Ishikawa (cell line): ENCODE data around the gene CGB1.

Experiments used
- CEBPB ChIP-seq: IDR thresholded peaks from 2 replicates; pipeline ENCODE4 v1.6.1; 2012
- EGR1 ChIP-seq: IDR thresholded peaks from 2 replicates; pipeline ENCODE4 v1.6.1; 2012
- EP300 ChIP-seq: IDR thresholded peaks from 2 replicates; pipeline ENCODE4 v1.6.1; 2012; ENCODE audit warnings: borderline replicate concordance
- FOXM1 ChIP-seq: IDR thresholded peaks from 2 replicates; pipeline ENCODE4 v1.6.1; 2012; ENCODE audit warnings: low read depth, borderline replicate concordance
- MAX ChIP-seq: IDR thresholded peaks from 2 replicates; pipeline ENCODE4 v1.6.1; 2012
- RAD21 ChIP-seq: IDR thresholded peaks from 2 replicates; pipeline ENCODE4 v1.6.1; 2012; ENCODE audit warnings: low read depth
- REST ChIP-seq: IDR thresholded peaks from 2 replicates; pipeline ENCODE4 v1.6.1; 2012; ENCODE audit warnings: low read depth, mild to moderate bottlenecking
- TAF1 ChIP-seq: IDR thresholded peaks from 2 replicates; pipeline ENCODE4 v1.6.1; 2012; ENCODE audit warnings: low read depth, mild to moderate bottlenecking
- TCF12 ChIP-seq: IDR thresholded peaks from 2 replicates; pipeline ENCODE4 v1.6.1; 2012; ENCODE audit warnings: low read depth
- TEAD4 ChIP-seq: IDR thresholded peaks from 2 replicates; pipeline ENCODE4 v1.6.1; 2012
- YY1 ChIP-seq: IDR thresholded peaks from 2 replicates; pipeline ENCODE4 v1.6.1; 2012; ENCODE audit warnings: low read depth

- TF ChIP-seq EP300 (no peak), REST (no peak), MAX (no peak), TAF1 (no peak), RAD21 (peak; percentile 19; the same call in 1 of the 2 replicates), YY1 (no peak), TEAD4 (no peak), EGR1 (no peak), FOXM1 (no peak), CEBPB (no peak), TCF12 (no peak)
These were observed 37.1 kb upstream of the CGB1 start for GRCh38 chr19:49073514-49074378.
